Measurements from ENCODE around the gene GHRHR.

GRCh38 chr7:31000779-31001178 is 37.0 kb downstream of the GHRHR start:
- TF ChIP-seq CTCF (IDR thresholded peaks at IDR 0.05; ENCODE audit: low read length) (no peak), EZH2 (IDR thresholded peaks at IDR 0.05; ENCODE audit: borderline replicate concordance, low read length) (no peak)
